VCaP (cell line): ENCODE results near the gene KLHL29.

ENCODE experiments used
- H3K27ac ChIP-seq: fragments of 450-650 bp; 2 replicates; pipeline ENCODE4 v1.5.1; 2017
- CTCF ChIP-seq: fragments of 450-650 bp; conservative IDR thresholded peaks from 2 replicates; pipeline ENCODE4 v1.5.1; 2017; ENCODE audit warnings: mild to moderate bottlenecking, moderate library complexity

Gene KLHL29

GRCh38 chr2:23746141-23746863 lies 361.3 kb downstream of the KLHL29 start:
- no peak for TF ChIP-seq CTCF
- H3K27ac ChIP-seq = no peak overlapping the region

- no peak for TF ChIP-seq CTCF
- no peak overlapping the region for H3K27ac ChIP-seq
Measured at GRCh38 chr2:23751747-23752265, 366.8 kb downstream of the KLHL29 start.

- no peak for TF ChIP-seq CTCF
- H3K27ac ChIP-seq = no peak overlapping the region
Measured at GRCh38 chr2:23753291-23754010, 368.5 kb downstream of the KLHL29 start.

GRCh38 chr2:23754970-23755369 lies 370.0 kb downstream of the KLHL29 start:
- no peak overlapping the region for H3K27ac ChIP-seq
- TF ChIP-seq CTCF = no peak

GRCh38 chr2:23756593-23757292 lies 371.8 kb downstream of the KLHL29 start:
- no peak overlapping the region for H3K27ac ChIP-seq
- TF ChIP-seq CTCF = no peak

GRCh38 chr2:23757686-23758433 lies 372.9 kb downstream of the KLHL29 start:
- no peak overlapping the region for H3K27ac ChIP-seq

More at GRCh38 chr2:23757686-23758433, 372.9 kb downstream of the KLHL29 start:
- no peak for TF ChIP-seq CTCF
